H1 (cell line): Measurements from ENCODE around the gene NDUFS3.

ENCODE experiments used
- ATF3 ChIP-seq: IDR thresholded peaks from 2 replicates; pipeline ENCODE4 v1.6.1; 2011; ENCODE audit warnings: low read depth, mild to moderate bottlenecking, low read length; ENCODE audit not compliant: insufficient read depth
- CBX5 ChIP-seq: fragments of 300-800, 300-1000 bp; sonication (generic); IDR thresholded peaks from 2 replicates; pipeline ENCODE4 v1.7.1; 2016; ENCODE audit warnings: antibody characterized with exemption, low read length, low read depth
- CHD2 ChIP-seq: IDR thresholded peaks from 2 replicates; pipeline ENCODE4 v1.6.1; 2012; ENCODE audit warnings: low read length, improper control_type of control experiment
- EGR1 ChIP-seq: IDR thresholded peaks from 2 replicates; pipeline ENCODE4 v1.6.1; 2011; ENCODE audit warnings: low read depth, low read length, borderline replicate concordance
- EP300 ChIP-seq, 2 experiments: IDR thresholded peaks; 1 replicate in 1 of 2; 2 replicates in 1 of 2; pipeline ENCODE4 v1.6.1; 2011 to 2012; ENCODE audit warnings: low read depth in 2 of 2, low read length in 2 of 2, mild to moderate bottlenecking in 2 of 2, borderline replicate concordance in 1 of 2, inconsistent platforms in 1 of 2, moderate library complexity in 1 of 2
- GABPA ChIP-seq: IDR thresholded peaks from 2 replicates; pipeline ENCODE4 v1.6.1; 2011; ENCODE audit warnings: mild to moderate bottlenecking, low read length, moderate library complexity, borderline replicate concordance; ENCODE audit not compliant: insufficient read depth
- GTF2F1 ChIP-seq: IDR thresholded peaks from 2 replicates; pipeline ENCODE4 v1.6.1; 2012; ENCODE audit warnings: low read depth, low read length, improper control_type of control experiment, borderline replicate concordance
- NANOG ChIP-seq: IDR thresholded peaks from 2 replicates; pipeline ENCODE4 v1.6.1; 2011; ENCODE audit warnings: low read length, low read depth, mild to moderate bottlenecking, inconsistent platforms; ENCODE audit not compliant: insufficient read depth, poor library complexity, severe bottlenecking
- NRF1 ChIP-seq: IDR thresholded peaks from 2 replicates; pipeline ENCODE4 v1.6.1; 2011; ENCODE audit warnings: mild to moderate bottlenecking, low read depth, low read length, improper control_type of control experiment
- POLR2A ChIP-seq, 2 experiments: IDR thresholded peaks; 1 replicate in 1 of 2; 2 replicates in 1 of 2; pipeline ENCODE4 v1.6.1; 2011; ENCODE audit warnings: low read depth in 2 of 2, low read length in 2 of 2, mild to moderate bottlenecking in 2 of 2; ENCODE audit errors: control extremely low read depth in 1 of 2
- POLR2AphosphoS5 ChIP-seq: IDR thresholded peaks from 2 replicates; pipeline ENCODE4 v1.6.1; 2011; ENCODE audit warnings: low read depth, low read length
- TAF1 ChIP-seq: IDR thresholded peaks from 2 replicates; pipeline ENCODE4 v1.6.1; 2011; ENCODE audit warnings: mild to moderate bottlenecking, low read depth, low read length
- TF ChIP-seq, protein P1 (sequence below): IDR thresholded peaks from 2 replicates; pipeline ENCODE4 v1.6.1; 2012; ENCODE audit warnings: inconsistent platforms
- TF ChIP-seq, protein P2 (sequence below), 3 experiments: IDR thresholded peaks; 1 replicate in 2 of 3; 2 replicates in 1 of 3; pipeline versions ENCODE4 v1.5.1 to v1.6.1; 2011; ENCODE audit warnings: low read length in 3 of 3, mild to moderate bottlenecking in 3 of 3, inconsistent platforms in 2 of 3, low read depth in 1 of 3, moderate library complexity in 1 of 3; ENCODE audit not compliant: insufficient read depth in 1 of 3; ENCODE audit errors: control extremely low read depth in 1 of 3

DNA sequence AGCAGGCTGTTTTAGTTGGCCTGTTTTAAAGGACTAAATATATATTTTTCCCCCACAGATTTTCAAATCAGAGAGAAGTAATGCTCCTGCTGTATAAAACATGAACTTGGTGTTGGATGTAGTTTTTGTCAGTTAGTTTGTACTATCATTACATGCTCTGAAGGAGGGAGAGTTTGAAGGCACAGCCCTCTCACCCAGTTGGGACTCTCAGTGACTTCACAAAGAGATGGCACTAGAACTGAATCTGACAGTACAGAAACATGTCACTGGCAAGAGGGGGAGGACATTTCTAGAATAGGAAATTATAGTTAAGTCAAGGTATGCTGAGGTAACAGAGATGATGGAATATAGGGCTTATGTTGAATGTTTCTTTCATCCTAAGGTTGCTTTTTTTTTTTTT is 36.4 kb downstream of the NDUFS3 start:
- TF ChIP-seq POLR2A (IDR thresholded peaks at IDR 0.05; ENCODE audit: control extremely low read depth in 1 of 2, low read depth in 2 of 2, low read length in 2 of 2) (no peak), EP300 (IDR thresholded peaks at IDR 0.05; ENCODE audit: borderline replicate concordance in 1 of 2, low read depth in 2 of 2, low read length in 2 of 2) (no peak), GTF2F1 (no peak), NRF1 (no peak), POLR2AphosphoS5 (no peak), EGR1 (no peak), TAF1 (no peak), CBX5 (no peak), ATF3 (no peak), CHD2 (no peak), NANOG (no peak), GABPA (no peak)
- TF ChIP-seq, protein P1, sequence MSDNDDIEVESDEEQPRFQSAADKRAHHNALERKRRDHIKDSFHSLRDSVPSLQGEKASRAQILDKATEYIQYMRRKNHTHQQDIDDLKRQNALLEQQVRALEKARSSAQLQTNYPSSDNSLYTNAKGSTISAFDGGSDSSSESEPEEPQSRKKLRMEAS, result no peak
- TF ChIP-seq, protein P2, sequence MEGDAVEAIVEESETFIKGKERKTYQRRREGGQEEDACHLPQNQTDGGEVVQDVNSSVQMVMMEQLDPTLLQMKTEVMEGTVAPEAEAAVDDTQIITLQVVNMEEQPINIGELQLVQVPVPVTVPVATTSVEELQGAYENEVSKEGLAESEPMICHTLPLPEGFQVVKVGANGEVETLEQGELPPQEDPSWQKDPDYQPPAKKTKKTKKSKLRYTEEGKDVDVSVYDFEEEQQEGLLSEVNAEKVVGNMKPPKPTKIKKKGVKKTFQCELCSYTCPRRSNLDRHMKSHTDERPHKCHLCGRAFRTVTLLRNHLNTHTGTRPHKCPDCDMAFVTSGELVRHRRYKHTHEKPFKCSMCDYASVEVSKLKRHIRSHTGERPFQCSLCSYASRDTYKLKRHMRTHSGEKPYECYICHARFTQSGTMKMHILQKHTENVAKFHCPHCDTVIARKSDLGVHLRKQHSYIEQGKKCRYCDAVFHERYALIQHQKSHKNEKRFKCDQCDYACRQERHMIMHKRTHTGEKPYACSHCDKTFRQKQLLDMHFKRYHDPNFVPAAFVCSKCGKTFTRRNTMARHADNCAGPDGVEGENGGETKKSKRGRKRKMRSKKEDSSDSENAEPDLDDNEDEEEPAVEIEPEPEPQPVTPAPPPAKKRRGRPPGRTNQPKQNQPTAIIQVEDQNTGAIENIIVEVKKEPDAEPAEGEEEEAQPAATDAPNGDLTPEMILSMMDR (IDR thresholded peaks at IDR 0.05; ENCODE audit: control extremely low read depth in 1 of 3, insufficient read depth in 1 of 3, low read depth in 1 of 3, low read length in 3 of 3), result no peak
